K562 (cell line): ENCODE results near the gene TBCEL. TPM values are rescaled to one million over a fixed set of nuclear protein-coding genes. Genes with fewer than 3 reads are reported as not detected.

Experiments used
- ATAC-seq: fragments of 200-7000 bp; cut with Tn5 transposase; 3 replicates; pipeline ENCODE4 v1.9.1; 2020; ENCODE audit warnings: moderate library complexity
- BruUV-seq: library from RNA; stranded (reverse); fragments of 400-500 nt; replicated peaks from 2 replicates; lab custom pipeline; 2021; lab: Mats Ljungman, UMichigan
- CTCF ChIA-PET: fragments of 300-600 bp; formaldehyde crosslinking; extraction: SDS; loops from one replicate; lab custom pipeline; 2021; ENCODE audit warnings: low intra/inter-chr PET ratio; lab: Yijun Ruan, JAX
- POLR2A ChIA-PET: fragments of 300-600, 350-650 bp; sonication (Branson Sonifier 250); formaldehyde crosslinking; extraction: SDS; loops from one replicate; lab custom pipeline; 2021; ENCODE audit warnings: antibody characterized with exemption, inconsistent platforms; lab: Yijun Ruan, JAX
- DNase-seq, 4 experiments: peaks; one replicate each; pipeline versions ENCODE4 v3.0.0 to v3.0.0-alpha.2; 2011 to 2018; ENCODE audit warnings: low spot score in 3 of 4, mixed read lengths in 3 of 4; ENCODE audit errors: extremely low read depth in 1 of 4
- FAIRE-seq: peaks from 2 replicates; lab custom pipeline; 2011; peaks lifted over from hg19 to GRCh38; lab: Jason Lieb, UNC
- H2AFZ ChIP-seq: 2 replicates; pipeline ENCODE4 v1.6.0; 2011; ENCODE audit warnings: low read depth, low read length, control low read depth, inconsistent platforms
- H3K27ac ChIP-seq: fragments of 200-600 bp; 3 replicates; pipeline ENCODE4 v1.8.0; 2011; ENCODE audit warnings: low read depth, mild to moderate bottlenecking, control low read depth, inconsistent platforms, low read length, moderate library complexity, mixed read lengths; ENCODE audit errors: extremely low read depth
- H3K27me3 ChIP-seq, 2 experiments: fragments of 300-600 bp in 1 of 2; 2 replicates in 1 of 2; 3 replicates in 1 of 2; pipeline versions ENCODE4 v1.6.0 to v1.8.0; 2011; ENCODE audit warnings: inconsistent platforms in 2 of 2, low read length in 2 of 2, mild to moderate bottlenecking in 1 of 2, mixed read lengths in 1 of 2, moderate library complexity in 1 of 2; ENCODE audit not compliant: control insufficient read depth in 2 of 2, insufficient read depth in 2 of 2
- H3K36me3 ChIP-seq: fragments of 300-600 bp; 3 replicates; pipeline ENCODE4 v1.8.0; 2011; ENCODE audit warnings: mild to moderate bottlenecking, low read length, inconsistent platforms; ENCODE audit not compliant: control insufficient read depth, insufficient read depth
- H3K4me1 ChIP-seq, 2 experiments: fragments of 200-600 bp in 1 of 2; replicated peaks in 1 of 2; 2 replicates in 1 of 2; 3 replicates in 1 of 2; pipeline versions ENCODE4 v1.5.1 to v1.8.0; 2011; ENCODE audit warnings: inconsistent platforms in 2 of 2, low read length in 2 of 2, mild to moderate bottlenecking in 1 of 2, mixed read lengths in 1 of 2, moderate library complexity in 1 of 2; ENCODE audit not compliant: control insufficient read depth in 2 of 2, insufficient read depth in 2 of 2
- H3K4me2 ChIP-seq: 2 replicates; pipeline ENCODE4 v1.6.1; 2011; ENCODE audit warnings: low read length, control low read depth, inconsistent platforms, mixed read lengths; ENCODE audit not compliant: insufficient read depth
- H3K4me3 ChIP-seq: fragments of 200-600 bp; sonication (generic), shearing (Covaris generic); 2 replicates; pipeline ENCODE4 v1.5.1; 2016; ENCODE audit warnings: control low read depth, inconsistent platforms
- H3K79me2 ChIP-seq: fragments of 200-600 bp; 3 replicates; pipeline ENCODE4 v1.8.0; 2011; ENCODE audit warnings: low read length, inconsistent platforms; ENCODE audit not compliant: control insufficient read depth, insufficient read depth
- H3K9ac ChIP-seq, 2 experiments: 2 replicates each; pipeline versions ENCODE4 v1.6.0 to v1.6.1; 2011; ENCODE audit warnings: low read depth in 2 of 2, low read length in 2 of 2, control low read depth in 1 of 2, inconsistent platforms in 1 of 2, mild to moderate bottlenecking in 1 of 2, mixed read lengths in 1 of 2; ENCODE audit not compliant: insufficient read depth in 1 of 2
- H3K9me1 ChIP-seq: one replicate; pipeline ENCODE4 v1.6.0; 2011; ENCODE audit warnings: inconsistent platforms, mild to moderate bottlenecking, low read length, moderate library complexity; ENCODE audit not compliant: control insufficient read depth, insufficient read depth
- H3K9me3 ChIP-seq: replicated peaks from 2 replicates; pipeline ENCODE4 v1.5.1; 2011; ENCODE audit warnings: low read depth, low read length, inconsistent platforms; ENCODE audit not compliant: control insufficient read depth, insufficient read depth
- H4K20me1 ChIP-seq: replicated peaks from 2 replicates; pipeline ENCODE4 v1.6.1; 2011; ENCODE audit warnings: low read length, inconsistent platforms, mixed read lengths; ENCODE audit not compliant: control insufficient read depth, insufficient read depth
- MEF2D ChIP-seq: conservative IDR thresholded peaks from 2 replicates; pipeline ENCODE4 v1.6.1; 2016; ENCODE audit warnings: low read depth, missing genetic modification characterization, missing compliant biosample characterization
- WGBS: fragments of 100-300 bp; shearing (Covaris generic); methylation state at CpG from one replicate; pipeline ENCODE4 v1.1.6; 2016; ENCODE audit warnings: low coverage, mixed read lengths; ENCODE audit not compliant: insufficient coverage; ENCODE audit errors: missing lambda C conversion rate; 5-methylcytosine and 5-hydroxymethylcytosine counted together
- in situ Hi-C: fragments of 300-500 bp; cut with MboI; formaldehyde crosslinking; loops from 4 replicates; pipeline ENCODE4 v1.15.0; 2018; ENCODE audit warnings: inconsistent platforms, mixed read lengths
- intact Hi-C: fragments of 100-400 bp; cut with micrococcal nuclease; formaldehyde crosslinking; loops from 2 replicates; pipeline ENCODE4 v1.14.2; 2022
- polyA plus RNA-seq, 8 experiments: library from polyadenylated mRNA; depleted of rRNA in 4 of 8; stranded (reverse) in 5 of 8; unstranded in 3 of 8; fragments of >200 nt; fragmentation: Nextera tagmentation in 2 of 8; fragmentation: Illumina TruSeq in 1 of 8; extraction: Ambion mirVana in 2 of 8; extraction: Trizol in 1 of 8; gene quantifications; 2 replicates each; pipeline versions ENCODE4 v1.2.1 to v1.2.3, GENCODE V29; 2011 to 2014; ENCODE audit warnings: inconsistent platforms in 1 of 8, missing spikeins in 1 of 8
- total RNA-seq, 7 experiments: library from RNA; depleted of rRNA in 6 of 7; stranded (reverse); fragments of >200 nt in 6 of 7; fragmentation: Illumina TruSeq in 2 of 7; extraction: Trizol in 2 of 7; gene quantifications; 2 replicates each; pipeline versions ENCODE4 v1.2.1 to v1.2.3, GENCODE V29; 2011 to 2021; ENCODE audit warnings: low replicate concordance in 1 of 7
- TF ChIP-seq, protein P1 (sequence below), 2 experiments: fragments of 150-350 bp in 1 of 2; IDR thresholded peaks; 2 replicates each; pipeline ENCODE4 v1.6.1; 2012 to 2016; ENCODE audit warnings: low read depth in 2 of 2, low read length in 2 of 2, mild to moderate bottlenecking in 1 of 2, moderate library complexity in 1 of 2

TBCEL gene
- total and polyA plus RNA-seq, 9 of the 15 experiments (the other 6 are each of a cell fraction or from before 2014, with no cell fraction given) = 0.39 to 2.3 (median 1.4) TPM

DNA sequence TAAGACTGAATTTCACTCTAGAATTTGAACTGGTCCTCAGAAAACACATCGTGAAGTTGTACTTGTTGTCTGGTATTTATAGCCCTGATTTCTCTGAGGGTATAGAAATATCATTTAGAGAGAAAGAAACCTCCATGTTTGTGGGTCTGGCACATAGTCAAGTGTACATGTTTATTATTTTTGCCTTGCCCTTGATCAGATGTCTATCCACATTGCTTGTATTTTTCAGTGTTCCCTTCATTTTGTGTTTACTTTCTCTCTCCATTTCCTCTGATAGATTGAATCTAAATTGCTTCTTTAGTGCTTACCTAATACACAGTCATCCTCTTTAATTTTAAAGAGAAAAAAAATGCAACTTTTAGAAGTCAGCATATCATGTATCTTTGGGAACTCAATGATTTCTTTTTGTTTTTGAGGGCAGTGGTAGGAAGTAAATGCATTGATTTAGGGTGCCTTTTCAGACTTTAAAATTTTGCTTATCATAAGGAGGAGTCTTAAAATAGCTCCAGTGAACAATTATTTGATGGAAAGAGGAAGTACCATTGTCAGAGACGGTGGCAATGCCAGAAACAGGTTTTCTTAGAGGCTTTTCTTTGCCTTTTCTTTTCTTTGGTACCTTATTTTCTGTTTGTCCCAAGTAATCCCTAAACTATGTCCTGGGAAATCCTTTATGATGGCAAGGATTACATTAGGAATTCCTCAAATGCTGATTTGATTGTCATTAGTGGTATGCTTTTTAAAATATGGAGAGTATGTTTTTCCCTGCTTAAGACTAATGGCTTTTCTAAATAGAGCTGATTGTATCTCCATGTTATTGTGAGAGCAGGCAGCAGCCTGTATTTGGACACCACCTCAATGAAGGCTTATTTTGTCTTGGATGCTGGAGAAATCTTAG lies 47.3 kb downstream of the TBCEL start:
- 15% methylated on average over 2 of the region's 2 CpGs for WGBS
- no peak for DNase-seq
- Histone ChIP-seq H2AFZ (no peak overlapping the region), H3K79me2 (no peaks in the 10 kb centered on the region), H3K9me3 (no peaks in the 10 kb centered on the region), H3K9ac (no peak overlapping the region), H4K20me1 (no peaks in the 10 kb centered on the region), H3K9me1 (no peaks in the 10 kb centered on the region), H3K4me1 (no peaks in the 10 kb centered on the region)
- POLR2A ChIA-PET = no interaction called here
- BruUV-seq = no TSS peak
- TF ChIP-seq, protein P1, sequence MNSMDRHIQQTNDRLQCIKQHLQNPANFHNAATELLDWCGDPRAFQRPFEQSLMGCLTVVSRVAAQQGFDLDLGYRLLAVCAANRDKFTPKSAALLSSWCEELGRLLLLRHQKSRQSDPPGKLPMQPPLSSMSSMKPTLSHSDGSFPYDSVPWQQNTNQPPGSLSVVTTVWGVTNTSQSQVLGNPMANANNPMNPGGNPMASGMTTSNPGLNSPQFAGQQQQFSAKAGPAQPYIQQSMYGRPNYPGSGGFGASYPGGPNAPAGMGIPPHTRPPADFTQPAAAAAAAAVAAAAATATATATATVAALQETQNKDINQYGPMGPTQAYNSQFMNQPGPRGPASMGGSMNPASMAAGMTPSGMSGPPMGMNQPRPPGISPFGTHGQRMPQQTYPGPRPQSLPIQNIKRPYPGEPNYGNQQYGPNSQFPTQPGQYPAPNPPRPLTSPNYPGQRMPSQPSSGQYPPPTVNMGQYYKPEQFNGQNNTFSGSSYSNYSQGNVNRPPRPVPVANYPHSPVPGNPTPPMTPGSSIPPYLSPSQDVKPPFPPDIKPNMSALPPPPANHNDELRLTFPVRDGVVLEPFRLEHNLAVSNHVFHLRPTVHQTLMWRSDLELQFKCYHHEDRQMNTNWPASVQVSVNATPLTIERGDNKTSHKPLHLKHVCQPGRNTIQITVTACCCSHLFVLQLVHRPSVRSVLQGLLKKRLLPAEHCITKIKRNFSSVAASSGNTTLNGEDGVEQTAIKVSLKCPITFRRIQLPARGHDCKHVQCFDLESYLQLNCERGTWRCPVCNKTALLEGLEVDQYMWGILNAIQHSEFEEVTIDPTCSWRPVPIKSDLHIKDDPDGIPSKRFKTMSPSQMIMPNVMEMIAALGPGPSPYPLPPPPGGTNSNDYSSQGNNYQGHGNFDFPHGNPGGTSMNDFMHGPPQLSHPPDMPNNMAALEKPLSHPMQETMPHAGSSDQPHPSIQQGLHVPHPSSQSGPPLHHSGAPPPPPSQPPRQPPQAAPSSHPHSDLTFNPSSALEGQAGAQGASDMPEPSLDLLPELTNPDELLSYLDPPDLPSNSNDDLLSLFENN (IDR thresholded peaks at IDR 0.05; ENCODE audit: low read depth in 2 of 2, low read length in 2 of 2) = no peak
- TF ChIP-seq MEF2D (tag) = peak; percentile 47; the same call in 1 of the 2 replicates
- TF ChIP-seq, all 486 proteins: peak for 1
- FAIRE-seq (no peak), ATAC-seq (no peak)
- no peak overlapping the region for H3K27ac ChIP-seq
- H3K36me3 ChIP-seq = no peaks in the 10 kb centered on the region
- H3K4me2 ChIP-seq = no peak overlapping the region
- CTCF ChIA-PET = no interaction called here
- in situ Hi-C loops (loop anchor here (10.0 kb wide), 1 partner anchor 944 kb away; no protein-coding TSS in a partner anchor), intact Hi-C loops (no loop called here)
- H3K4me3 ChIP-seq = no peak overlapping the region
- H3K27me3 ChIP-seq = no peaks in the 10 kb centered on the region
